NCI-H69 (cell line): ENCODE measurements around the gene NDUFB1.
A peak's percentile ranks its signal among the peaks of the same experiment; 100 is the strongest.

Experiments
- DNase-seq: peaks from one replicate; lab custom pipeline; 2025; lab: John Stamatoyannopoulos, UW

NDUFB1 gene

GRCh38 chr14:92099802-92100201 is 21.7 kb downstream of the NDUFB1 start:
- DNase-seq = no peak

GRCh38 chr14:92093320-92093719 is 28.2 kb downstream of the NDUFB1 start:
- DNase-seq = peak; percentile 11

- no peak for DNase-seq
These were observed 33.0 kb downstream of the NDUFB1 start for GRCh38 chr14:92088494-92088893.

GRCh38 chr14:92074555-92074954 is 47.0 kb downstream of the NDUFB1 start:
- DNase-seq = no peak
